ENCODE results near the gene CPXM2.

DNA sequence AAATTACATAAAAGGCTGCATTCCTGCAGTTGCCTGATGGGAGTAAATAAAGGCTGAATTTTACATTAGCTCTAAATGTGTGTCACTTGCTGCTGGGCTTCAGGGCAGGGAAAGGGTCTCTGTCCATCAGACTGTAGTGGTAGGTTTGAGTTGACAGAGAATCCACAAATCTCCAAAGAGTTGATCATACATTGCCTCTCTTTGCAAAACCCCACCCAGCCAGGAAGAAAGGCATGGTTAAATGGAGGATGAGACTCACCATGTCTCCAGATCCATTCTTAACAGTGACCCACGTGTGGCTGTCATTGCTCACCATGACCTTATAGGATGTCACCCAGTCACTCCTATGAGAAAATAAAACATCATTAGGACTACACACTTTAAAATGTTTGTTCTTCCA is 92.8 kb downstream of the CPXM2 start:
- TF ChIP-seq EZH2 (IDR thresholded peaks at IDR 0.05; ENCODE audit: borderline replicate concordance, insufficient read depth, low read depth, low read length, poor library complexity, severe bottlenecking) (no peak), CTCF (IDR thresholded peaks at IDR 0.05) (no peak)
